ENCODE results near the gene ZNF565. TPM values are rescaled to one million over a fixed set of nuclear protein-coding genes. Genes with fewer than 3 reads are reported as not detected.

The ZNF565 gene
- total and polyA plus RNA-seq, 2 of the 13 experiments (the other 11 are each of a cell fraction or from before 2014, with no cell fraction given) = 1.8 to 5.2 TPM

DNA sequence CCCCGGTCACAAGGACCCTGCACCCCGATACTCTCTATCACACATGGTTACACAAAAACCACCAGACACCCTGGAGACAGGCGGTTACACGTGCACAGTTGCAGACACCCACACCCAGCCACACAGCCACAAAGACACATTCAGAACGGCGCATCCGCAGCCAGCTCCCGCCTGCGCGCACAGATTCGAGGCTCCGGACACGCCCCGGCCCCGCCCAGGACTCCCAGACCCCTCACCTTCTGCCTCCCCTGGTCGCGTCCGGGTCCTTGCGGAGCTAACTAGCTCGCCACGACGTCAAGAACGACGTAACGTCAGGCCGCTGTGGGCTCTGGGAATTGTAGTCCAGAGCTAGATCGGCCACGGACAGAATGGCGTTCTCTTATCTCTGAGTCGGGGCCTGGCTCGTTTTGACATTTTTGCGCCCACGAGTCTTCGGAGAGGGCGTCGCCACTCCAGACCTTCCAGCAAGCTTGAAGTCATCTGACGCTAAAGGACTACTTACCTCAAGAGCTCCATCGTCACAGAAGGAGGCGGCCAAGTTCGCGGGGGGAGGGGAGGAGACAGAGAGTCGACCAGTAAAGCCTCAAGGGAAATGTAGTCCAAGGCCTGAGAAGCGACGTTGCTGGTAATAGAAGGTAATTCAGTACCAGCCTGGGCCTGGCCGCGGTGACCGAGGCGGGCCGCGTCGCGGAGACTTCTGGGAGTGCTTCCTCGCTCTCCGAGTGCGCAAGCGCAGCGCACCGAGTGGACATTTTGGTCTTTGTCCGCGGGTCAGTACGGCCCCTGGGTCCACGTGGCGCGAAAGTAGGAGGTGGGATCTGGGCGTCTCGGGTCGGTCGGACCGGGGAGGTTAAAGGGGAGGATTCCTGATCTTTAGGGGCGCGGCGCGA lies at the start of gene ZNF565, which contains the start of gene ZNF146 (continued):
- TF ChIP-seq DPF2 (CRISPR knock-in tag; IDR thresholded peaks at IDR 0.05; ENCODE audit: borderline replicate concordance, low read depth) = no peak
- 0 out of 2 replicates have a peak, but pooled peaks have one; percentile 63 for TF ChIP-seq ZC3H13 (CRISPR knock-in tag; IDR thresholded peaks at IDR 0.05)
- TF ChIP-seq ZNF790 (CRISPR knock-in tag; IDR thresholded peaks at IDR 0.05; ENCODE audit: borderline replicate concordance) = 0 out of 2 replicates have a peak, but pooled peaks have one; percentile 46
- no peak; the same call in 1 of the 2 replicates for TF ChIP-seq ZZZ3 (CRISPR knock-in tag; IDR thresholded peaks at IDR 0.05; ENCODE audit: borderline replicate concordance)
- TF ChIP-seq PHF8 (CRISPR knock-in tag; IDR thresholded peaks at IDR 0.05) = peak; percentile 95
- peak; percentile 64; the same call in 1 of the 2 replicates for TF ChIP-seq ATF7-NPFF (CRISPR knock-in tag; IDR thresholded peaks at IDR 0.05; ENCODE audit: low read depth)
- TF ChIP-seq ZNF12 (CRISPR knock-in tag; IDR thresholded peaks at IDR 0.05) = no peak
- no peak for TF ChIP-seq ZNF382 (CRISPR knock-in tag; IDR thresholded peaks at IDR 0.05; ENCODE audit: borderline replicate concordance)
- TF ChIP-seq CHD2 (IDR thresholded peaks at IDR 0.05; ENCODE audit: low read depth, low read length) = peak; percentile 57; the same call in 1 of the 2 replicates
- TF ChIP-seq ZNF547 (CRISPR knock-in tag; IDR thresholded peaks at IDR 0.05) = peak; percentile 71; the same call in 1 of the 2 replicates
- no peak for TF ChIP-seq ZNF841 (CRISPR knock-in tag; IDR thresholded peaks at IDR 0.05; ENCODE audit: borderline replicate concordance)
- TF ChIP-seq ZBTB42 (CRISPR knock-in tag; IDR thresholded peaks at IDR 0.05) = no peak
- TF ChIP-seq SOX6 (IDR thresholded peaks at IDR 0.05) = no peak
- peak; percentile 62 for TF ChIP-seq SOX6 (CRISPR knock-in tag; IDR thresholded peaks at IDR 0.05)
- peak; percentile 73 for TF ChIP-seq BORCS8-MEF2B (CRISPR knock-in tag; IDR thresholded peaks at IDR 0.05)
- 0 out of 2 replicates have a peak, but pooled peaks have one; percentile 54 for TF ChIP-seq ZNF678 (CRISPR knock-in tag; IDR thresholded peaks at IDR 0.05)
- TF ChIP-seq ZNF44 (CRISPR knock-in tag; IDR thresholded peaks at IDR 0.05) = no peak
- TF ChIP-seq ZFP62 (CRISPR knock-in tag; IDR thresholded peaks at IDR 0.05) = no peak
- TF ChIP-seq ZBTB21 (CRISPR knock-in tag; IDR thresholded peaks at IDR 0.05) = peak; percentile 91
- peak; percentile 72 for TF ChIP-seq TP53 (CRISPR knock-in tag; conservative IDR thresholded peaks at IDR 0.05)

Data from HepG2 (cell line).